GM19238 (cell line): ENCODE measurements around the gene KLHL29.

Experiments used
- DNase-seq: peaks from one replicate; pipeline ENCODE4 v3.0.0; 2011; ENCODE audit warnings: low spot score; ENCODE audit not compliant: insufficient read length

Gene KLHL29

GRCh38 chr2:23673830-23674679 lies 289.1 kb downstream of the KLHL29 start:
- DNase-seq: no peak

GRCh38 chr2:23675506-23675905 lies 290.5 kb downstream of the KLHL29 start:
- DNase-seq: no peak

GRCh38 chr2:23677836-23678235 lies 292.9 kb downstream of the KLHL29 start:
- DNase-seq: no peak

GRCh38 chr2:23679044-23679443 lies 294.1 kb downstream of the KLHL29 start:
- DNase-seq: no peak

- no peak for DNase-seq
Measured at GRCh38 chr2:23680951-23681350, 296.0 kb downstream of the KLHL29 start.

- DNase-seq: no peak
Measured at GRCh38 chr2:23681356-23682140, 296.6 kb downstream of the KLHL29 start.

GRCh38 chr2:23682481-23682880 lies 297.5 kb downstream of the KLHL29 start:
- no peak for DNase-seq

- DNase-seq: no peak
Measured at GRCh38 chr2:23683001-23683400, 298.0 kb downstream of the KLHL29 start.

- no peak for DNase-seq
Measured at GRCh38 chr2:23684395-23685176, 299.6 kb downstream of the KLHL29 start.

GRCh38 chr2:23685181-23685580 lies 300.2 kb downstream of the KLHL29 start:
- no peak for DNase-seq

- DNase-seq: no peak
Measured at GRCh38 chr2:23685706-23686105, 300.7 kb downstream of the KLHL29 start.

- DNase-seq: no peak
Measured at GRCh38 chr2:23686405-23687029, 301.5 kb downstream of the KLHL29 start.

- no peak for DNase-seq
Measured at GRCh38 chr2:23687214-23687613, 302.2 kb downstream of the KLHL29 start.

- DNase-seq: no peak
Measured at GRCh38 chr2:23687713-23688112, 302.7 kb downstream of the KLHL29 start.

GRCh38 chr2:23688486-23689130 lies 303.6 kb downstream of the KLHL29 start:
- no peak for DNase-seq

- no peak for DNase-seq
Measured at GRCh38 chr2:23689131-23689700, 304.2 kb downstream of the KLHL29 start.

- no peak for DNase-seq
Measured at GRCh38 chr2:23689891-23690290, 304.9 kb downstream of the KLHL29 start.

- no peak for DNase-seq
Measured at GRCh38 chr2:23690421-23691105, 305.6 kb downstream of the KLHL29 start.

- no peak for DNase-seq
Measured at GRCh38 chr2:23691106-23691470, 306.1 kb downstream of the KLHL29 start.

- no peak for DNase-seq
Measured at GRCh38 chr2:23691565-23691964, 306.6 kb downstream of the KLHL29 start.
